HG03060 (cell line): ENCODE data around the gene PRKAG2.

Experiments used
- ATAC-seq: cut with Tn5 transposase; IDR thresholded peaks from one replicate; pipeline ENCODE4 v1.9.1; 2021; ENCODE audit warnings: low read depth, moderate number of reproducible peaks; ENCODE audit not compliant: unreplicated experiment

Gene PRKAG2

GRCh38 chr7:151721236-151721635 is 155.7 kb downstream of the PRKAG2 start:
- no peak for ATAC-seq

DNA sequence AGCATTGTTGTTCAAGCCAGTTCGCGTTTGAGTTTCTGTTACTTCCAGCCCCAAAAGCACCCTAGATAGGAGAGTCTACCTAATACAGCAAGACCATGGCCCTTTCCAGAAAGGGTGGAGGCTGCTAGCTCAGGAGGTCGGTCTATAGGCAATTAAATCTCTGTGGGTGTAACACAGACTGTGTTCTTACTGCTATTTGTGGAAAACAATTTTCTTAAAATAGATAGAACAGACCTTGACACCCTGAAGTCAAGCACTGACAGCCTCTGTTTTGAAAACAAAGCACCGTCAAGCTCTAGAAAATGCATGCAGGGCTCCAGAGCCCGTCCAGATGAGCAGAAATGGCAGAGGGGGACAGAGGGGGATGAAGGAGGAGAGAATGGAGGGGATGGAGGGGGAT is 156.6 kb downstream of the PRKAG2 start:
- no peak for ATAC-seq

- ATAC-seq: no peak
These were observed 157.0 kb downstream of the PRKAG2 start for GRCh38 chr7:151719897-151720242.

- no peak for ATAC-seq
These were observed 157.7 kb downstream of the PRKAG2 start for GRCh38 chr7:151719031-151719896.

DNA sequence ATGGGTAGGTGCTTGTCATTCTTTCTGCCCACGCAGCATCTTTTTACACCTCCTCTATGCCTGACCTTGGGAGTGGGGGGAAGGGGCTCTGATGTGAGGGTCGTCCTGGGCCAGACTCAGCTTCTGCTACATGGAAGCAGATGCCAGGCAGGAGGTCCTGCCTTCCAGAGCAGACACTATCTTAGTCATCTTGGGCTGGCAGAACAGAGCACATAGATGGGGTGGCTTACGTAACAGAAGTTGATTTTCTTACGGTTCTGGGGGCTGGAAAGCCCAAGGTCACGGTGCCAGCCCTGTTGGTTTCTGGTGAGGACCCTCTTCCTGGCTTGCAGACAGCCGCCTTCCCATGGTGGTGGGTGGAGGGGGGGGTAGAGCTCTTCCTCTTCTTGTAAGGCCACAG is 159.0 kb downstream of the PRKAG2 start:
- no peak for ATAC-seq

DNA sequence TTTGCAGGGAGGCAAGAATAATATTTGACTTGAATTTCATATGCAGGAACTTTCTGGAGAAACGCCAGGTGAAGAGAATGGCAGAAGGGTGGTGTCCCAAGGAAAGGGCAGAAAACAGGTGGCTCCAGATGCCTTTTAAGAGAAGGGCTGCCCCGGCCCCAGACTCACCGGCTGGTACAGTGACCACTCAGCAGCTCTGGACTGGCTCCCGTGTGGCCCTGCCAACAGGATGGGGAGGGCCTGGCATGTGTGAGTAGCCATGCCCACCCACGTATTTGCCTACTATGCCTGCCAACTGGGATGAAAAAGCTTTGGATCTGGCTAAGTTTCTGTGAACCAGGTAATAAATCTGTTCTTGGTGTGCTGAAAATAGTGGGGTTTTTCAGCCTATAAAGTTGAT is 159.5 kb downstream of the PRKAG2 start:
- no peak for ATAC-seq

DNA sequence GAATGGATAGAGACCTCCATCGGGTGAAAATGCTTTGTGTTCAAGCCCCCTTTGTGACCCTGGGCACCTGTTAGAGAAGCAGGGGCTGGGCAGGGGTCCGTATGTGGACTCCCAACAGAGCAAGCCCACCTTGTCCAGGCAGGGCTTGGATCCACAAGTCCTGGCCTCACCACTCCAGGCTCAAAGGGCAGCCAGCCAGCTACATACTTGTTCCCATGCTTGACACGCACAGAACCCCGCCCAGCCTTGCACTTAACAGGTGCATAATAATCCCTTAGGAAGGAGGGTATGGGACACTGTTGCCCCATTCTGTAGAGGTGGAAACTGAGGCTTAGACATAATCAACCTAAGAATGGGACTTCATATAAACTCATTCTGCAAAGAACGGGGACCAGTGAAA is 160.6 kb downstream of the PRKAG2 start:
- ATAC-seq: no peak

- ATAC-seq: no peak
These were observed 161.1 kb downstream of the PRKAG2 start for GRCh38 chr7:151715666-151716315.

DNA sequence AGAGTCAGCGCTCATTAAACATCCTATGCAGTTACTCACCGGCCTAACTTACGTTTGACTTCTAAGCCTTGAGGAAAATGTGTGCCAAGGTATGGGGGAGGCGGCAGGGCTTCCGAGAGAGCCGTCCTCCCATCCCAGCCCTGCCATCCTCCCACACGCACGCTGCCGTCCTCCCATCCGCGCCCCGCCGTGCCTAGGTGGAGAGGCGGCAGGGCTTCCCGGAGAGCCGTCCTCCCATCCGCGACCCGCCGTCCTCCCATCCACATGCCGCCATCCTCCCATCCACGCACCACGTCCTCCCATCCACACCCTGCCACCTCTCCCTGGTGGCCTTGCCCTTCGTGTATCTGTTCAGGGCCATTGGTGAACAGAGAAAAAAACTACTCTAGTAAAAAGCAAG is 162.7 kb downstream of the PRKAG2 start:
- no peak for ATAC-seq

- no peak for ATAC-seq
These were observed 164.1 kb downstream of the PRKAG2 start for GRCh38 chr7:151712810-151713125.

DNA sequence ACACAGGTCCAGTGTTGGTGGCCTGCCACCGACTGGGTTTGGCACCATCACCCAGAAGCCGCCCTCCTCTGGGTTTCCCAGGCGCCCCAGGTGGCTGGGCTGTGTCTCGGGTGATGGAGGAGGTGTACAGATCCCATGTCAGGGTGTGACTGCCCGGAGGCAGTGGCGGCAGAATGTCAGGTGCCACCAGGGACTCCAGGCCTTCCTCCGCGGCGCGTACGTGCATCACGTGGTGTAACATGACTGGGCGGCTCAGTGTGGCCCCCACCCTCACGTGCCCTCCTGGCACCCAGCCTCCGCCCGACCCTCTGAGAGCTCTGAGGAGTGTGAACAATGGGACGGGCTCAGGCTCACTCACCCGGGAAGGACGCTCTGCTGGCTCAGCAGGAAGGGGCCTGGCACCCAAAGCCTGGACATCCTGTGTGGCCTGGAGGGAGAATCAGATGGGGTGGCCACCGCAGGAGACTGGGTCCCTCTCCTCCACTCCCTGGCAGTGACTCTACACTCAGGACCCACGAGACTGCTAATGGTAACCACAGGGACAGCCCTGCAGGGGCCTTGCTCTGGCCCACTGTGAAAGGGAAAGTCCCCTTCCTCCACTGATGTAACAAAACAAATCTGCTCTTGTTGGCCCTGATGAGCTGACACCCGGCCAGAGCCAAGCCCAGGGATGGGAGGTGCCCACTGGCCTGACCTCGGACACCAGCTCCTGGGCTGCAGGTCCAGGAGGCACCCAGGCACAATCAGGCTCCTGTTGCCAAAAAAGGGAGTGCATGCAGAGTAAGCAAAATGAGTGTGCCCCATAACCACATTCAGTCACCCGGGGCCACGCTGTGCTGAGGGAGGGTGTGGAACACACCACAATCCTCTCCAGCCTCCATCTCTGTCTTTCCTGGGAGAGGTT is 164.8 kb downstream of the PRKAG2 start:
- ATAC-seq: no peak

GRCh38 chr7:151711435-151711872 is 165.5 kb downstream of the PRKAG2 start:
- no peak for ATAC-seq

GRCh38 chr7:151710646-151711434 is 166.1 kb downstream of the PRKAG2 start:
- no peak for ATAC-seq

GRCh38 chr7:151710121-151710640 is 166.7 kb downstream of the PRKAG2 start:
- ATAC-seq: no peak

GRCh38 chr7:151709141-151710038 is 167.5 kb downstream of the PRKAG2 start:
- no peak for ATAC-seq

DNA sequence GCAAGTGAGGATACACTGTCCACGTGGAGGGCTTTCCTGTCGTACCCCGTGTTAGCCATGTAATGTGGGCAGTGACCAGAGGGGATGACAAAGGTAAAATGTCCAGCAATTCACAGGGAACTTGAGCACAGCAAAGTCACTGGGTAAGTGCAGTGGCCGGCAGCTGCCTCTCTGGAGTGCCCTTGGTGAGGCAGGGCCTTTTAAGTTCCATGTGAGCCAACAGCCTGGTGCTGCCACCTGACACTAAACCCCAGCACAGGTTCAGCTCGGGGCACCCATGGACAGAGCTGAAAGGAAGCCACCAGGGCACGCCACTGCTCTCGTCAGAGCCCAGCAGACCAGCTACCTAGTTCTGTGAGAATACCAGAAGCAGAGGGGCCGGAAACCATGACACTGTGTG is 168.3 kb downstream of the PRKAG2 start:
- no peak for ATAC-seq

DNA sequence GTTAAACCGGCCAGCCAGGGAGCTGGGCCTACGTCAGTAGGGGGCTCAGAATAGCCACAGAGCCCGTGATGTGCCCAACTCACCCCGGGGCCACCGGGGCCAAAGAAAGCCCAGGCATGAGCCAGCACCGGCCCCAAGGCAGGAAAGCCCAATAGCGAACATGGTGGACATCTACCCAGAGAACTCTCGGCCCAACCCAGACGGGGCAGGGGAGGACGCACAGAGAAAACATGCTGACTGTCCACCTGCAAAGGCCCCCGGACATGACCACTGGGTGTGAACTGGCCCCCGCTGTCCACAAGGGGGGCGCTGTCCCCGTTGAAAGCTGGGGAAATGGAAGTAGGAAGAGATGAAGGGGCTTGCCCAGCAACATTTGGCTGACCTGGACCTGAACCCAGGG is 169.2 kb downstream of the PRKAG2 start:
- ATAC-seq: no peak

GRCh38 chr7:151707105-151707469 is 169.8 kb downstream of the PRKAG2 start:
- ATAC-seq: no peak
